Liver (tissue), 3 donors: ENCODE data around the gene MOB3C.

Experiments
- ATF3 ChIP-seq: IDR thresholded peaks from 2 replicates; pipeline ENCODE4 v1.6.1; 2016; ENCODE audit warnings: antibody characterized with exemption
- CTCF ChIP-seq: fragments of 150-350 bp; IDR thresholded peaks from 2 replicates; pipeline ENCODE4 v1.5.1; 2017; ENCODE audit warnings: improper control_type of control experiment, low read depth, low read length; ENCODE audit not compliant: missing input control
- EGR1 ChIP-seq, 2 donors: IDR thresholded peaks; 2 replicates each; pipeline ENCODE4 v1.6.1; 2016 to 2018; ENCODE audit warnings: antibody characterized with exemption in 2 of 2, low read depth in 2 of 2
- FOXA1 ChIP-seq: IDR thresholded peaks from 2 replicates; pipeline ENCODE4 v1.6.1; 2016; ENCODE audit warnings: antibody characterized with exemption
- GABPA ChIP-seq, 2 donors: IDR thresholded peaks in 1 of 2; conservative IDR thresholded peaks in 1 of 2; 2 replicates each; pipeline ENCODE4 v1.6.1; 2016; ENCODE audit warnings: antibody characterized with exemption in 2 of 2, mild to moderate bottlenecking in 1 of 2, moderate library complexity in 1 of 2
- HNF4G ChIP-seq: IDR thresholded peaks from 2 replicates; pipeline ENCODE4 v1.6.1; 2016; ENCODE audit warnings: antibody characterized with exemption
- MAX ChIP-seq: IDR thresholded peaks from 2 replicates; pipeline ENCODE4 v1.6.1; 2016; ENCODE audit warnings: antibody characterized with exemption
- RAD21 ChIP-seq, 2 donors: IDR thresholded peaks; 2 replicates each; pipeline ENCODE4 v1.6.1; 2016; ENCODE audit warnings: antibody characterized with exemption in 2 of 2, mild to moderate bottlenecking in 2 of 2
- REST ChIP-seq: IDR thresholded peaks from 2 replicates; pipeline ENCODE4 v1.6.1; 2016; ENCODE audit warnings: antibody characterized with exemption, mild to moderate bottlenecking
- RXRA ChIP-seq, 2 donors: IDR thresholded peaks; 2 replicates each; pipeline ENCODE4 v1.6.1; 2017 to 2018; ENCODE audit warnings: antibody characterized with exemption in 2 of 2, mild to moderate bottlenecking in 1 of 2
- SP1 ChIP-seq: IDR thresholded peaks from 2 replicates; pipeline ENCODE4 v1.6.1; 2018; ENCODE audit warnings: antibody characterized with exemption, mild to moderate bottlenecking
- TAF1 ChIP-seq: conservative IDR thresholded peaks from 2 replicates; pipeline ENCODE4 v1.6.1; 2016; ENCODE audit warnings: antibody characterized with exemption, mild to moderate bottlenecking
- YY1 ChIP-seq: IDR thresholded peaks from 2 replicates; pipeline ENCODE4 v1.6.1; 2016; ENCODE audit warnings: antibody characterized with exemption, mild to moderate bottlenecking
- ZBTB33 ChIP-seq: IDR thresholded peaks from 2 replicates; pipeline ENCODE4 v1.6.1; 2016; ENCODE audit warnings: antibody characterized with exemption
- donor health status: healthy.
- donor health status: healthy.

- TF ChIP-seq CTCF (no peak), REST (no peak), RAD21 (IDR thresholded peaks at IDR 0.05) (no peak), SP1 (no peak), MAX (no peak), HNF4G (no peak), TAF1 (no peak), GABPA (IDR thresholded peaks at IDR 0.05 in 1 of 2, conservative IDR thresholded peaks at IDR 0.05 in 1 of 2) (no peak), FOXA1 (no peak), RXRA (IDR thresholded peaks at IDR 0.05) (no peak), ATF3 (no peak), ZBTB33 (no peak), YY1 (no peak), EGR1 (IDR thresholded peaks at IDR 0.05; ENCODE audit: low read depth in 2 of 2) (no peak)
These were observed 13.1 kb downstream of the MOB3C start for GRCh38 chr1:46603481-46603857.
